ENCODE results near the gene WAC. TPM values are rescaled to one million over a fixed set of nuclear protein-coding genes. Genes with fewer than 3 reads are reported as not detected.

WAC gene
- total RNA-seq, 1 donor from 2014 or later, result 123 TPM

DNA sequence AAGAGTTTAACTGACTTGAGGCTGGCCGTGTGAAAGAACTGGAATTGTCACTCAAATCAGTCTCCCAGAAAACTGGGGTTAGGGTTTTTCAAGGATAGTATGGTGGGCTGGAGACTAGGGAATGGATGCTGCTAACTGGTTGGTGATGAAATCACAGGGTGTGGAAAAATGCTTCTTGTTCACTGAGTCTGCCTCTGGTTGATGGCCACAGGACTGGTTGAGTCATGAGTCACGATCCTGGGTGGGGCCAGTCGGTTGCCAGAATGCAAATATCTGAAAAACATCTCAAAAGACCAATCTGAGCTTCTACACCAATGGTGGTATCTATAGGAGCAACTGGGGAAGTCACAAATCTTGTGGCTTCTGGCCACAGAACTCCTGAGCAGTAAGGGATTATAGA, 128.1 kb downstream of the WAC start:
- Histone ChIP-seq H2AFZ (ENCODE audit: low read depth, low read length) (no peak overlapping the region), H3K4me2 (ENCODE audit: low read length) (peak overlapping the region; percentile 20), H3K79me2 (ENCODE audit: insufficient read depth, low read length) (no peaks in the 10 kb centered on the region), H3K4me1 (ENCODE audit: insufficient read depth, low read length) (peaks cover 10% of the 10 kb centered on the region), H3K9me3 (ENCODE audit: insufficient read depth, low read depth, low read length) (no peaks in the 10 kb centered on the region), H3K36me3 (ENCODE audit: insufficient read depth, low read length) (no peaks in the 10 kb centered on the region), H4K20me1 (ENCODE audit: insufficient read depth, low read length) (no peaks in the 10 kb centered on the region), H3K27me3 (ENCODE audit: insufficient read depth, low read length) (no peaks in the 10 kb centered on the region), H3K9ac (ENCODE audit: low read length) (no peak overlapping the region), H3K4me3 (ENCODE audit: insufficient read depth, low read depth, low read length) (no peak overlapping the region), H3K27ac (ENCODE audit: low read depth, low read length) (no peak overlapping the region)
- peak; percentile 87 for FAIRE-seq
- TF ChIP-seq, protein P1, sequence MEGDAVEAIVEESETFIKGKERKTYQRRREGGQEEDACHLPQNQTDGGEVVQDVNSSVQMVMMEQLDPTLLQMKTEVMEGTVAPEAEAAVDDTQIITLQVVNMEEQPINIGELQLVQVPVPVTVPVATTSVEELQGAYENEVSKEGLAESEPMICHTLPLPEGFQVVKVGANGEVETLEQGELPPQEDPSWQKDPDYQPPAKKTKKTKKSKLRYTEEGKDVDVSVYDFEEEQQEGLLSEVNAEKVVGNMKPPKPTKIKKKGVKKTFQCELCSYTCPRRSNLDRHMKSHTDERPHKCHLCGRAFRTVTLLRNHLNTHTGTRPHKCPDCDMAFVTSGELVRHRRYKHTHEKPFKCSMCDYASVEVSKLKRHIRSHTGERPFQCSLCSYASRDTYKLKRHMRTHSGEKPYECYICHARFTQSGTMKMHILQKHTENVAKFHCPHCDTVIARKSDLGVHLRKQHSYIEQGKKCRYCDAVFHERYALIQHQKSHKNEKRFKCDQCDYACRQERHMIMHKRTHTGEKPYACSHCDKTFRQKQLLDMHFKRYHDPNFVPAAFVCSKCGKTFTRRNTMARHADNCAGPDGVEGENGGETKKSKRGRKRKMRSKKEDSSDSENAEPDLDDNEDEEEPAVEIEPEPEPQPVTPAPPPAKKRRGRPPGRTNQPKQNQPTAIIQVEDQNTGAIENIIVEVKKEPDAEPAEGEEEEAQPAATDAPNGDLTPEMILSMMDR (IDR thresholded peaks at IDR 0.05; ENCODE audit: insufficient read depth, low read depth, low read length), result no peak
- TF ChIP-seq EZH2 (IDR thresholded peaks at IDR 0.05; ENCODE audit: insufficient read depth, low read length), result no peak
- H3K36me3 Mint-ChIP-seq (ENCODE audit: low read depth, unreplicated experiment), result peaks cover 2% of the 10 kb centered on the region
- H3K9me3 Mint-ChIP-seq (ENCODE audit: unreplicated experiment), result peaks cover 2% of the 10 kb centered on the region
- no peaks in the 10 kb centered on the region for H3K27me3 Mint-ChIP-seq (ENCODE audit: low read depth, unreplicated experiment)
- no peak overlapping the region for H3K4me3 Mint-ChIP-seq (ENCODE audit: unreplicated experiment)
- DNase-seq (ENCODE audit: low read depth), result peak; percentile 86
- peaks cover 15% of the 10 kb centered on the region for H3K4me1 Mint-ChIP-seq (ENCODE audit: low read depth, unreplicated experiment)
- H3K27ac Mint-ChIP-seq (ENCODE audit: unreplicated experiment), result peak overlapping the region; percentile 8

- DNase-seq (ENCODE audit: low read depth), result peak; percentile 60
- peaks cover 33% of the 10 kb centered on the region for H3K4me1 Mint-ChIP-seq (ENCODE audit: low read depth, unreplicated experiment)
Observed at GRCh38 chr10:28663576-28664368, 130.9 kb downstream of the WAC start.

More at GRCh38 chr10:28663576-28664368, 130.9 kb downstream of the WAC start:
- Histone ChIP-seq H3K4me2 (ENCODE audit: low read length) (no peak overlapping the region), H3K4me1 (ENCODE audit: insufficient read depth, low read length) (peaks cover 14% of the 10 kb centered on the region), H2AFZ (ENCODE audit: low read depth, low read length) (no peak overlapping the region), H3K27me3 (ENCODE audit: insufficient read depth, low read length) (no peaks in the 10 kb centered on the region), H3K27ac (ENCODE audit: low read depth, low read length) (no peak overlapping the region), H3K4me3 (ENCODE audit: insufficient read depth, low read depth, low read length) (no peak overlapping the region), H3K9ac (ENCODE audit: low read length) (no peak overlapping the region), H3K79me2 (ENCODE audit: insufficient read depth, low read length) (no peaks in the 10 kb centered on the region), H3K9me3 (ENCODE audit: insufficient read depth, low read depth, low read length) (no peaks in the 10 kb centered on the region), H4K20me1 (ENCODE audit: insufficient read depth, low read length) (no peaks in the 10 kb centered on the region), H3K36me3 (ENCODE audit: insufficient read depth, low read length) (no peaks in the 10 kb centered on the region)
- Mint-ChIP-seq H3K9me3 (ENCODE audit: unreplicated experiment) (peaks cover 5% of the 10 kb centered on the region), H3K4me3 (ENCODE audit: unreplicated experiment) (no peak overlapping the region), H3K36me3 (ENCODE audit: low read depth, unreplicated experiment) (peaks cover 2% of the 10 kb centered on the region), H3K27ac (ENCODE audit: unreplicated experiment) (peak overlapping the region; percentile 6), H3K27me3 (ENCODE audit: low read depth, unreplicated experiment) (no peaks in the 10 kb centered on the region)
- TF ChIP-seq, protein P1 (IDR thresholded peaks at IDR 0.05; ENCODE audit: insufficient read depth, low read depth, low read length), result peak; percentile 100
- no peak for TF ChIP-seq EZH2 (IDR thresholded peaks at IDR 0.05; ENCODE audit: insufficient read depth, low read length)
- FAIRE-seq, result peak; percentile 29

Data from astrocyte (in vitro differentiated cells and primary cell).